HG03135 (cell line): ENCODE results near the gene SBF1.
"Not testable (repeated sequence)": the region's sequence is repeated elsewhere in the genome, so short reads cannot be mapped to it uniquely, and the experiment has no call there.

Source experiments
- ATAC-seq: cut with Tn5 transposase; IDR thresholded peaks from one replicate; pipeline ENCODE4 v1.9.1; 2021; ENCODE audit warnings: mild to moderate bottlenecking, moderate library complexity; ENCODE audit not compliant: unreplicated experiment

The SBF1 gene

GRCh38 chr22:50474710-50475651, at the start of gene SBF1:
SBF1 (minus strand) TSS chr22:50475035; CDS start chr22:50474840, 195 bp downstream.
- ATAC-seq, result peak; percentile 69

GRCh38 chr22:50523806-50524675, 49.2 kb upstream of the SBF1 start:
- ATAC-seq, result no peak

- no peak for ATAC-seq
Measured at GRCh38 chr22:50523458-50523805, 48.6 kb upstream of the SBF1 start.

- ATAC-seq, result no peak
Measured at GRCh38 chr22:50522806-50523438, 48.1 kb upstream of the SBF1 start.

- no peak for ATAC-seq
Measured at GRCh38 chr22:50522208-50522805, 47.5 kb upstream of the SBF1 start.

- ATAC-seq, result no peak
Measured at GRCh38 chr22:50521710-50522109, 46.9 kb upstream of the SBF1 start.

- ATAC-seq, result no peak
Measured at GRCh38 chr22:50520826-50521453, 46.1 kb upstream of the SBF1 start.

- ATAC-seq, result not testable (repeated sequence)
Measured at GRCh38 chr22:50520184-50520583, 45.3 kb upstream of the SBF1 start.

GRCh38 chr22:50519151-50519550, 44.3 kb upstream of the SBF1 start:
- no peak for ATAC-seq

- ATAC-seq, result no peak
Measured at GRCh38 chr22:50518606-50519005, 43.8 kb upstream of the SBF1 start.

- no peak for ATAC-seq
Measured at GRCh38 chr22:50517495-50518260, 42.8 kb upstream of the SBF1 start.

GRCh38 chr22:50516891-50517290, 42.1 kb upstream of the SBF1 start:
- no peak for ATAC-seq

GRCh38 chr22:50516068-50516467, 41.2 kb upstream of the SBF1 start:
- ATAC-seq, result no peak

- ATAC-seq, result no peak
Measured at GRCh38 chr22:50513175-50513574, 38.3 kb upstream of the SBF1 start.

- no peak for ATAC-seq
Measured at GRCh38 chr22:50508897-50509296, 34.1 kb upstream of the SBF1 start.

- peak; percentile 63 for ATAC-seq
Measured at GRCh38 chr22:50507991-50508884, 33.4 kb upstream of the SBF1 start, which contains the start of gene NCAPH2. NCAPH2 (plus strand) TSS chr22:50508224; CDS start chr22:50508338, 114 bp downstream.

GRCh38 chr22:50507421-50507990, 32.7 kb upstream of the SBF1 start, which contains the start of gene LMF2:
LMF2 (minus strand) TSS chr22:50507702; CDS start chr22:50507675, 27 bp downstream.
- peak; percentile 50 for ATAC-seq
